Activated CD4-positive, alpha-beta T cell treated with anti-CD3 and anti-CD28 coated beads, Interleukin-2, amount 50 U/mL, for 48 hours (primary cell): Measurements from ENCODE around the gene SLC25A14.
A peak's percentile ranks its signal among the peaks of the same experiment; 100 is the strongest.

Experiments used
- DNase-seq, 2 experiments: peaks; one replicate each; pipeline ENCODE4 v3.0.0-alpha.2; 2020

The SLC25A14 gene

GRCh38 chrX:130385520-130385919, 45.8 kb downstream of the SLC25A14 start, which contains the start of gene GPR119:
Gene GPR119 (minus strand): TSS chrX:130385674. CDS start chrX:130385447, 227 bp downstream.
- no peak for DNase-seq

GRCh38 chrX:130386408-130386808, 46.7 kb downstream of the SLC25A14 start:
- no peak for DNase-seq

- peak in 1 of 2 experiments; percentile 4 for DNase-seq
Measured at GRCh38 chrX:130393451-130394074, 53.8 kb downstream of the SLC25A14 start.

- no peak for DNase-seq
Measured at GRCh38 chrX:130395341-130395740, 55.6 kb downstream of the SLC25A14 start.

- DNase-seq = peak; percentile 62 to 67
Measured at GRCh38 chrX:130401415-130402207, 61.9 kb downstream of the SLC25A14 start, which contains the start of gene RBMX2. Gene RBMX2 (plus strand): TSS chrX:130401987. CDS start chrX:130402033, 46 bp downstream.

GRCh38 chrX:130402208-130402684, 62.5 kb downstream of the SLC25A14 start:
- DNase-seq = no peak

GRCh38 chrX:130413415-130413814, 73.7 kb downstream of the SLC25A14 start:
- no peak for DNase-seq

- no peak for DNase-seq
Measured at GRCh38 chrX:130414800-130415199, 75.1 kb downstream of the SLC25A14 start.

GRCh38 chrX:130415201-130415600, 75.5 kb downstream of the SLC25A14 start:
- DNase-seq = no peak

GRCh38 chrX:130416785-130417184, 77.1 kb downstream of the SLC25A14 start:
- no peak for DNase-seq

- DNase-seq = no peak
Measured at GRCh38 chrX:130418066-130418465, 78.3 kb downstream of the SLC25A14 start.

- DNase-seq = no peak
Measured at GRCh38 chrX:130418740-130419139, 79.0 kb downstream of the SLC25A14 start.

- DNase-seq = no peak
Measured at GRCh38 chrX:130419263-130419662, 79.5 kb downstream of the SLC25A14 start.
